Uterus (tissue), 4 donors: Measurements from ENCODE around the gene CCNL2. TPM values are rescaled to one million over a fixed set of nuclear protein-coding genes. Genes with fewer than 3 reads are reported as not detected.

Experiments
- DNase-seq, 2 donors: peaks; one replicate each; pipeline ENCODE4 v3.0.0-alpha.2; 2019 to 2020
- H3K27ac ChIP-seq, 2 donors: fragments of 200-600 bp; sonication (generic); 1 replicate in 1 of 2; 2 replicates in 1 of 2; pipeline ENCODE4 v1.5.1; 2016 to 2018
- H3K27me3 ChIP-seq, 2 donors: fragments of 200-600 bp; sonication (generic); one replicate each; pipeline ENCODE4 v1.5.1; 2018 to 2019; ENCODE audit warnings: control low read depth in 1 of 2
- H3K36me3 ChIP-seq, 2 donors: fragments of 200-600 bp; sonication (generic); one replicate each; pipeline ENCODE4 v1.5.1; 2019; ENCODE audit warnings: control low read depth in 1 of 2
- H3K4me1 ChIP-seq, 2 donors: fragments of 200-600 bp; sonication (generic); one replicate each; pipeline ENCODE4 v1.5.1; 2018 to 2019; ENCODE audit warnings: control low read depth in 1 of 2
- H3K4me3 ChIP-seq, 2 donors: fragments of 200-600 bp; sonication (generic); 1 replicate in 1 of 2; 2 replicates in 1 of 2; pipeline ENCODE4 v1.5.1; 2018 to 2019; ENCODE audit warnings: mild to moderate bottlenecking in 1 of 2
- H3K9me3 ChIP-seq, 2 donors: fragments of 200-600 bp; sonication (generic); one replicate each; pipeline ENCODE4 v1.5.1; 2019; ENCODE audit warnings: control low read depth in 1 of 2
- CTCF ChIP-seq, 4 experiments: fragments of 200-600 bp in 2 of 4; fragments of 450-650 bp in 2 of 4; sonication (generic) in 2 of 4; IDR thresholded peaks; one replicate each; pipeline ENCODE4 v1.5.1; 2016 to 2019; ENCODE audit warnings: antibody characterized with exemption in 4 of 4, mild to moderate bottlenecking in 2 of 4, moderate library complexity in 1 of 4
- POLR2A ChIP-seq, 2 donors: fragments of 450-650 bp; IDR thresholded peaks; one replicate each; pipeline ENCODE4 v1.6.1; 2016; ENCODE audit warnings: antibody characterized with exemption in 2 of 2, mild to moderate bottlenecking in 1 of 2, moderate library complexity in 1 of 2
- intact Hi-C: fragments of 100-400 bp; cut with DNase I; formaldehyde crosslinking; loops from one replicate; pipeline ENCODE4 v1.15.1; 2023; ENCODE audit warnings: low total_unique reads
- total RNA-seq, 4 donors: library from RNA; depleted of rRNA in 3 of 4; stranded (reverse); fragments of >200 nt in 3 of 4; gene quantifications; one replicate each; pipeline versions ENCODE4 v1.1.0 to v1.2.4, GENCODE V29; 2014 to 2023
- donor health status: DM: yes; HTN: yes; CAD: no.

Gene CCNL2
- total RNA-seq, 4 donors from 2014 or later, result 207 to 351 (median 281) TPM

- intact Hi-C loops, result no loop called here
- H3K27ac ChIP-seq, result no peak overlapping the region
- TF ChIP-seq CTCF (IDR thresholded peaks at IDR 0.05) (no peak), POLR2A (IDR thresholded peaks at IDR 0.05) (no peak)
- H3K4me3 ChIP-seq, result no peak overlapping the region
- peaks cover 0 to 15% of the 10 kb centered on the region in 2 donors for H3K4me1 ChIP-seq
- no peaks in the 10 kb centered on the region for H3K9me3 ChIP-seq
- no peaks in the 10 kb centered on the region for H3K27me3 ChIP-seq
- no peak for DNase-seq
- no peaks in the 10 kb centered on the region for H3K36me3 ChIP-seq
Observed at GRCh38 chr1:1376551-1377226, 22.4 kb downstream of the CCNL2 start.

GRCh38 chr1:1374929-1375662 lies 24.0 kb downstream of the CCNL2 start, which contains the start of gene AURKAIP1:
Gene AURKAIP1, minus strand, starts transcription at chr1:1375207. Its CDS starts 451 bp downstream, at chr1:1374756.
- TF ChIP-seq POLR2A (IDR thresholded peaks at IDR 0.05), result peak; percentile 47 to 63
- peak; percentile 16 to 65 (median 40) for TF ChIP-seq CTCF (IDR thresholded peaks at IDR 0.05)
- DNase-seq, result peak; percentile 98 to 99
- Histone ChIP-seq H3K4me1 (peaks cover 0 to 17% of the 10 kb centered on the region in 2 donors), H3K36me3 (no peaks in the 10 kb centered on the region), H3K4me3 (peak within 1 kb of the TSS; percentile 82 to 89), H3K9me3 (no peaks in the 10 kb centered on the region), H3K27me3 (no peaks in the 10 kb centered on the region), H3K27ac (peak within 1 kb of the TSS; percentile 90 to 93)
- intact Hi-C loops, result no loop called here

- no peaks in the 10 kb centered on the region for H3K27me3 ChIP-seq
- H3K4me3 ChIP-seq, result peak overlapping the region; percentile 82 to 89
- peaks cover 0 to 17% of the 10 kb centered on the region in 2 donors for H3K4me1 ChIP-seq
- H3K36me3 ChIP-seq, result no peaks in the 10 kb centered on the region
- H3K27ac ChIP-seq, result peak overlapping the region; percentile 90 to 93
- intact Hi-C loops, result no loop called here
- no peak for DNase-seq
- TF ChIP-seq CTCF (IDR thresholded peaks at IDR 0.05) (no peak), POLR2A (IDR thresholded peaks at IDR 0.05) (no peak)
- H3K9me3 ChIP-seq, result no peaks in the 10 kb centered on the region
Observed at GRCh38 chr1:1374589-1374928, 24.6 kb downstream of the CCNL2 start.

GRCh38 chr1:1373815-1374588 lies 25.1 kb downstream of the CCNL2 start:
- Histone ChIP-seq H3K27ac (peak overlapping the region; percentile 90 to 93), H3K4me3 (peak overlapping the region; percentile 82 to 89), H3K27me3 (no peaks in the 10 kb centered on the region), H3K36me3 (no peaks in the 10 kb centered on the region), H3K9me3 (no peaks in the 10 kb centered on the region), H3K4me1 (peaks cover 0 to 17% of the 10 kb centered on the region in 2 donors)
- TF ChIP-seq POLR2A (IDR thresholded peaks at IDR 0.05) (no peak), CTCF (IDR thresholded peaks at IDR 0.05) (no peak)
- intact Hi-C loops, result no loop called here
- DNase-seq, result peak in 1 of 2 donors; percentile 30
